Keratinocyte (primary cell): Measurements from ENCODE around the gene IGFLR1. TPM values are rescaled to one million over a fixed set of nuclear protein-coding genes. Genes with fewer than 3 reads are reported as not detected.

Experiments used
- DNase-seq: peaks from one replicate; pipeline ENCODE4 v3.0.0-alpha.2; 2011; ENCODE audit warnings: low read depth, missing footprints, low spot score
- FAIRE-seq: peaks from 2 replicates; lab custom pipeline; 2011; peaks lifted over from hg19 to GRCh38; lab: Jason Lieb, UNC
- H2AFZ ChIP-seq: 2 replicates; pipeline ENCODE4 v1.6.0; 2012; ENCODE audit warnings: low read length, control low read depth, inconsistent platforms; ENCODE audit not compliant: control insufficient read depth
- H3K27ac ChIP-seq: 2 replicates; pipeline ENCODE4 v1.5.1; 2011; ENCODE audit warnings: low read length; ENCODE audit not compliant: control insufficient read depth, insufficient read depth
- H3K27me3 ChIP-seq: 3 replicates; pipeline ENCODE4 v1.6.0; 2011; ENCODE audit warnings: low read length; ENCODE audit not compliant: control insufficient read depth, insufficient read depth; ENCODE audit errors: extremely low read depth
- H3K36me3 ChIP-seq, 2 experiments: 2 replicates in 1 of 2; 3 replicates in 1 of 2; pipeline ENCODE4 v1.5.1; 2011; ENCODE audit warnings: low read length in 2 of 2, mild to moderate bottlenecking in 1 of 2; ENCODE audit not compliant: control insufficient read depth in 2 of 2, insufficient read depth in 2 of 2; ENCODE audit errors: extremely low read depth in 1 of 2
- H3K4me1 ChIP-seq: 3 replicates; pipeline ENCODE4 v1.5.1; 2011; ENCODE audit warnings: low read length; ENCODE audit not compliant: control insufficient read depth, insufficient read depth; ENCODE audit errors: extremely low read depth
- H3K4me2 ChIP-seq: 3 replicates; pipeline ENCODE4 v1.6.0; 2011; ENCODE audit warnings: low read depth, low read length; ENCODE audit not compliant: control insufficient read depth, insufficient read depth; ENCODE audit errors: extremely low read depth
- H3K4me3 ChIP-seq, 3 experiments: fragments of 200-600 bp in 1 of 3; sonication (generic) in 1 of 3; 2 replicates in 2 of 3; 3 replicates in 1 of 3; pipeline ENCODE4 v1.5.1; 2011 to 2016; ENCODE audit warnings: low read length in 3 of 3, mild to moderate bottlenecking in 3 of 3, control low read depth in 2 of 3, inconsistent platforms in 1 of 3, low read depth in 1 of 3, mixed read lengths in 1 of 3, mixed run types in 1 of 3, moderate library complexity in 1 of 3; ENCODE audit not compliant: control insufficient read depth in 2 of 3, insufficient read depth in 2 of 3; ENCODE audit errors: extremely low read depth in 1 of 3
- H3K79me2 ChIP-seq: 2 replicates; pipeline ENCODE4 v1.6.0; 2012; ENCODE audit warnings: low read length; ENCODE audit not compliant: control insufficient read depth, insufficient read depth
- H3K9ac ChIP-seq: 3 replicates; pipeline ENCODE4 v1.6.0; 2011; ENCODE audit warnings: low read length; ENCODE audit not compliant: control insufficient read depth, insufficient read depth; ENCODE audit errors: extremely low read depth
- H3K9me1 ChIP-seq: 3 replicates; pipeline ENCODE4 v1.6.0; 2011; ENCODE audit warnings: low read length; ENCODE audit not compliant: control insufficient read depth, insufficient read depth; ENCODE audit errors: extremely low read depth
- H3K9me3 ChIP-seq: 2 replicates; pipeline ENCODE4 v1.5.1; 2012; ENCODE audit warnings: low read depth, low read length; ENCODE audit not compliant: control insufficient read depth
- H4K20me1 ChIP-seq: 3 replicates; pipeline ENCODE4 v1.6.0; 2011; ENCODE audit warnings: low read length; ENCODE audit not compliant: control insufficient read depth, insufficient read depth; ENCODE audit errors: extremely low read depth
- EZH2 ChIP-seq: IDR thresholded peaks from one replicate; pipeline ENCODE4 v1.6.1; 2012; ENCODE audit warnings: inconsistent platforms, mild to moderate bottlenecking, low read length, moderate library complexity
- dilution Hi-C: fragments of 300-500 bp; cut with MboI; formaldehyde crosslinking; loops from one replicate; pipeline ENCODE4 v1.7.0; 2020; ENCODE audit warnings: low sequenced_read_pairs; ENCODE audit not compliant: extremely low pct_ligation_motif_present
- polyA plus RNA-seq, 5 experiments: library from polyadenylated mRNA; depleted of rRNA in 3 of 5; stranded (reverse) in 3 of 5; stranded (forward) in 1 of 5; unstranded in 1 of 5; fragments of >200 nt; gene quantifications; 1 replicate in 1 of 5; 2 replicates in 3 of 5; 3 replicates in 1 of 5; pipeline versions ENCODE4 v1.2.1 to v1.2.3, GENCODE V29; 2011 to 2012; ENCODE audit warnings: missing spikeins in 2 of 5, low read depth in 1 of 5, low replicate concordance in 1 of 5
- TF ChIP-seq, protein P1 (sequence below), 3 experiments: IDR thresholded peaks in 1 of 3; conservative IDR thresholded peaks in 1 of 3; optimal IDR thresholded peaks in 1 of 3; 2 replicates in 2 of 3; 3 replicates in 1 of 3; pipeline versions ENCODE3 to v1.5.1; 2011; ENCODE audit warnings: low read length in 3 of 3, mild to moderate bottlenecking in 3 of 3, moderate library complexity in 2 of 3, control low read depth in 1 of 3, inconsistent platforms in 1 of 3; ENCODE audit not compliant: insufficient read depth in 2 of 3; ENCODE audit errors: extremely low read depth in 1 of 3

IGFLR1 gene
- polyA plus RNA-seq, 1 donor (not counting 4 experiments of a cell fraction or from before 2014, with no cell fraction given), result 0.34 TPM

DNA sequence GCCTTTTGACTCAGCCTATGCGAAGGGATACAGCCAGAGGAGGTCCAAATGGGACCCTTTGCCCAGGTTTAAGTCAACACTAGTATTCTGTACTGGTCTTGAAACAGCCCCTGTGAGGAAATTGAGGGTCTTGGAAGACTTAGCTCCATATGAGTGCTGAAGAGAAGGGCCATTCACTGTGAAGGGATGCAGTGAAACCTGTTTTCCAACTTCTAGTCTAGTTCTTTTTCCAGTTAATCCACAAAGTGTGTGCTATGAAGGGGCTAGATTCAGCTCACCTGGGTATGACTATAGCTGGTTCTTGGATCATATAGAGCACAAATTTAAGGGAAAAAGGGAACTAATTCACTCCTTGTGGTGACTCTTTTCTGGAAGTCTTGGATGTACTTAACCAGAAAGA, 33.9 kb downstream of the IGFLR1 start:
- no peaks in the 10 kb centered on the region for H3K9me3 ChIP-seq
- H4K20me1 ChIP-seq, result no peaks in the 10 kb centered on the region
- H3K4me3 ChIP-seq, result no peak overlapping the region
- DNase-seq, result no peak
- no peak overlapping the region for H3K27ac ChIP-seq
- H3K9ac ChIP-seq, result no peak overlapping the region
- no peaks in the 10 kb centered on the region for H3K79me2 ChIP-seq
- H3K4me1 ChIP-seq, result peaks cover 6% of the 10 kb centered on the region
- H2AFZ ChIP-seq, result no peak overlapping the region
- FAIRE-seq, result no peak
- no peak overlapping the region for H3K4me2 ChIP-seq
- dilution Hi-C loops, result no loop called here
- H3K27me3 ChIP-seq, result no peaks in the 10 kb centered on the region
- no peaks in the 10 kb centered on the region for H3K36me3 ChIP-seq
- H3K9me1 ChIP-seq, result no peaks in the 10 kb centered on the region
- no peak for TF ChIP-seq EZH2
- TF ChIP-seq, protein P1, sequence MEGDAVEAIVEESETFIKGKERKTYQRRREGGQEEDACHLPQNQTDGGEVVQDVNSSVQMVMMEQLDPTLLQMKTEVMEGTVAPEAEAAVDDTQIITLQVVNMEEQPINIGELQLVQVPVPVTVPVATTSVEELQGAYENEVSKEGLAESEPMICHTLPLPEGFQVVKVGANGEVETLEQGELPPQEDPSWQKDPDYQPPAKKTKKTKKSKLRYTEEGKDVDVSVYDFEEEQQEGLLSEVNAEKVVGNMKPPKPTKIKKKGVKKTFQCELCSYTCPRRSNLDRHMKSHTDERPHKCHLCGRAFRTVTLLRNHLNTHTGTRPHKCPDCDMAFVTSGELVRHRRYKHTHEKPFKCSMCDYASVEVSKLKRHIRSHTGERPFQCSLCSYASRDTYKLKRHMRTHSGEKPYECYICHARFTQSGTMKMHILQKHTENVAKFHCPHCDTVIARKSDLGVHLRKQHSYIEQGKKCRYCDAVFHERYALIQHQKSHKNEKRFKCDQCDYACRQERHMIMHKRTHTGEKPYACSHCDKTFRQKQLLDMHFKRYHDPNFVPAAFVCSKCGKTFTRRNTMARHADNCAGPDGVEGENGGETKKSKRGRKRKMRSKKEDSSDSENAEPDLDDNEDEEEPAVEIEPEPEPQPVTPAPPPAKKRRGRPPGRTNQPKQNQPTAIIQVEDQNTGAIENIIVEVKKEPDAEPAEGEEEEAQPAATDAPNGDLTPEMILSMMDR (optimal IDR thresholded peaks at IDR 0.05 in 1 of 3, IDR thresholded peaks at IDR 0.05 in 1 of 3, conservative IDR thresholded peaks at IDR 0.05 in 1 of 3; ENCODE audit: extremely low read depth in 1 of 3, insufficient read depth in 2 of 3, low read length in 3 of 3), result no peak

DNA sequence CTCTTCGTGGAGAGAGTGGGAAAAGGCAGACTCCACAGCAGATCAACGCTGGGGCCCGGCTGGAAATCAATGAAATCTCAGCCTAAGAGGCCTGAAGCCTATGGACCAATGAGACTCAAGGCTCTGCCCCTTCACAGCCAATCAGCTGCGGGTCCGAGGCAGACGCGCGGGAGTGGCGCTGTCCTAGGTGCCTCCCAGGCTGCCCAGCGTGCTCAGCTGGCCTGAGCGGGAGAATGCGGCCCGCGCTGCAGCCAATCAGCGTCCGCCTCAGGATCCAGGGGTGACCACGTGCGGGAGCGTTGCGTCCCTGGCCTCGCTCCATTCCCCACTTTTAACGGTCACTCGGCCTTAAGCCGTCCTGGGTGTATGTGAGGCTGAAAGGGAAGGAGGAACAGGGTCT, 38.0 kb downstream of the IGFLR1 start, which contains the start of gene ZBTB32:
Gene ZBTB32 (plus strand): TSS at position 341 of the 400 bp plus-strand sequence. CDS start 10,069 bp downstream, outside the sequence.
- H4K20me1 ChIP-seq, result no peaks in the 10 kb centered on the region
- FAIRE-seq, result no peak
- no peak for TF ChIP-seq EZH2
- TF ChIP-seq, protein P1 (optimal IDR thresholded peaks at IDR 0.05 in 1 of 3, IDR thresholded peaks at IDR 0.05 in 1 of 3, conservative IDR thresholded peaks at IDR 0.05 in 1 of 3; ENCODE audit: extremely low read depth in 1 of 3, insufficient read depth in 2 of 3, low read length in 3 of 3), result no peak
- no peak within 1 kb of the TSS for H2AFZ ChIP-seq
- H3K4me2 ChIP-seq, result no peak within 1 kb of the TSS
- H3K4me3 ChIP-seq, result no peak within 1 kb of the TSS
- H3K9me1 ChIP-seq, result no peaks in the 10 kb centered on the region
- no peak within 1 kb of the TSS for H3K27ac ChIP-seq
- H3K9ac ChIP-seq, result no peak within 1 kb of the TSS
- dilution Hi-C loops, result no loop called here
- H3K27me3 ChIP-seq, result no peaks in the 10 kb centered on the region
- DNase-seq, result no peak
- no peaks in the 10 kb centered on the region for H3K4me1 ChIP-seq
- no peaks in the 10 kb centered on the region for H3K36me3 ChIP-seq
- no peaks in the 10 kb centered on the region for H3K79me2 ChIP-seq
- no peaks in the 10 kb centered on the region for H3K9me3 ChIP-seq
